Epithelial cell of esophagus (primary cell): ENCODE data around the gene ALS2CL.

ENCODE experiments used
- DNase-seq: peaks from one replicate; pipeline ENCODE4 v3.0.0; 2010; ENCODE audit warnings: low read depth
- H3K4me3 ChIP-seq: 2 replicates; pipeline ENCODE4 v1.5.1; 2011; ENCODE audit warnings: mild to moderate bottlenecking, low read length, control low read depth
- TF ChIP-seq, protein P1 (sequence below): IDR thresholded peaks from 2 replicates; pipeline ENCODE4 v1.5.1; 2011; ENCODE audit warnings: low read depth, mild to moderate bottlenecking, low read length, control low read depth, inconsistent platforms; ENCODE audit not compliant: insufficient read depth; ENCODE audit errors: missing control alignments

Gene ALS2CL

DNA sequence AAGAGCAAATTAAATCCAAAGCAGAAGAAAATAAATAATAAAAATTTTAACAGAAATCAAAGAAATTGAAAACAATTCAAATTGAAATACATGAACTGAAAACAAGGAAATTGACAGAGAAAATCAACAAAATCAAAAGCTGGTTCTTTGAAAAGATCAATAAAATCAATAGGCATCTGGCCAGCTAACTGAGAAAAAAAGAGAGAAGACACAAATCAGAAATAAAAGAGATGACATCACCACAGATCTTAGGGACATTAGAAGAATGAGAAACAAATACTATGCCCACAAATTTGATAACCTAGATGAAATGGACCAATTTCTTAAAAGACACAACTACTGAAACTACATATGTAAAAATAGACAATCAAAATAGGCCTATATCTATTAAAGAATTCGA lies 42.4 kb downstream of the ALS2CL start:
- H3K4me3 ChIP-seq, result no peak overlapping the region
- TF ChIP-seq, protein P1, sequence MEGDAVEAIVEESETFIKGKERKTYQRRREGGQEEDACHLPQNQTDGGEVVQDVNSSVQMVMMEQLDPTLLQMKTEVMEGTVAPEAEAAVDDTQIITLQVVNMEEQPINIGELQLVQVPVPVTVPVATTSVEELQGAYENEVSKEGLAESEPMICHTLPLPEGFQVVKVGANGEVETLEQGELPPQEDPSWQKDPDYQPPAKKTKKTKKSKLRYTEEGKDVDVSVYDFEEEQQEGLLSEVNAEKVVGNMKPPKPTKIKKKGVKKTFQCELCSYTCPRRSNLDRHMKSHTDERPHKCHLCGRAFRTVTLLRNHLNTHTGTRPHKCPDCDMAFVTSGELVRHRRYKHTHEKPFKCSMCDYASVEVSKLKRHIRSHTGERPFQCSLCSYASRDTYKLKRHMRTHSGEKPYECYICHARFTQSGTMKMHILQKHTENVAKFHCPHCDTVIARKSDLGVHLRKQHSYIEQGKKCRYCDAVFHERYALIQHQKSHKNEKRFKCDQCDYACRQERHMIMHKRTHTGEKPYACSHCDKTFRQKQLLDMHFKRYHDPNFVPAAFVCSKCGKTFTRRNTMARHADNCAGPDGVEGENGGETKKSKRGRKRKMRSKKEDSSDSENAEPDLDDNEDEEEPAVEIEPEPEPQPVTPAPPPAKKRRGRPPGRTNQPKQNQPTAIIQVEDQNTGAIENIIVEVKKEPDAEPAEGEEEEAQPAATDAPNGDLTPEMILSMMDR, result no peak
- no peak for DNase-seq

DNA sequence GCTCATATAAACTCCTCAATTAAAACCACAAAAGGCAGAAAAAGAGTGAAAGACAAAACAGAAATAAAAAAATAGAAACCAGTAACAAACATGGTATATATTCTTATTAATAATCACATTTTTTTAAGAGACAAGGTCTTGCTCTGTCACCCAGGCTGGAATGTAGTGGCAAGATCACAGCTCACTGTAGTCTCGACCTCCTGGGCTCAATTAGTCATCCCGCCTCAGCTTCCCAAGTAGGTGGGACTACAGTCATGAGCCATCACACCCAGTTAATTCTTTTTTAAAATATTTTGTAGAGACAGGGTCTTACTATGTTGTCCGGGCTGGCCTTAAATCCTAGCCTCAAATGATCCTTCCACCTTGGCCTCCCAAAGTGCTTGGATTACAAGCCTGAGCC lies 44.0 kb downstream of the ALS2CL start:
- TF ChIP-seq, protein P1, result no peak
- H3K4me3 ChIP-seq, result no peak overlapping the region
- no peak for DNase-seq

DNA sequence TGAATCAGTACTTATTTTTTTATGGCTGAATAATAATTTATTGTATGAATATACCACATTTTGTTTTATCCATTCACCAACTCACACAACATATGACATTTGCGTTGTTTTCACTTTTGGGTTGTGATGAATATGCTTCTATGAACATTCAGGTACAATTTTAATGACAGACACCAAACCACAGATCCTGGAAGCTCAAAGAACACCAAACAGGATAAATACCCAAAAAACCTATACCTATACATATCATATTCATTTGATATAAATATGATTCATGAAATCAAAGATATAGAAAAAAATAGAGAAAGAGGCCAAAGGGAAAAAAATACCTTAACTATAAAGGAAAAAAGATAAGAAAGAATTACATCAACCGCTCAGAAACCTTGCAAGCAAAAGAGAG lies 45.4 kb downstream of the ALS2CL start:
- TF ChIP-seq, protein P1, result no peak
- no peak overlapping the region for H3K4me3 ChIP-seq
- DNase-seq, result no peak

DNA sequence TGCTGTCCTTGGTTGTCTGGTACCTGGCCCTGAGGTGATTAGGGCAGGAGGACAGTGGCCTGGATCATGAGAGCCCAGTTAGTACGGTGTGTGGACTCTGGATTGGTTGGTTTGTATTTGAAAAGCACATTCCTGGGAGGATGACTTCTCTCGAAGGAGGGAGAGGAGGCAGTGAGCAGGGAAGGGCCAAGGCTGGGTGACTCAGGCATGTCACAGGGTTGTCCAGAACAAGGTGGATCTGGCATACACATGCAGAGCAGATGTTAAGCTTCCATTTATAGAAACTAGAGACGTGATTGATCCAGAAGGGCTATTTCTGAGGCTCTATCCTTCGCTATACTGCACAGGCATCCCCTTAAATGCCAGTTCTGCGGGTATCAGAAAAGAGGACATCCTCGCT lies 46.8 kb downstream of the ALS2CL start:
- H3K4me3 ChIP-seq, result no peak overlapping the region
- peak; percentile 79 for DNase-seq
- TF ChIP-seq, protein P1, result no peak

DNA sequence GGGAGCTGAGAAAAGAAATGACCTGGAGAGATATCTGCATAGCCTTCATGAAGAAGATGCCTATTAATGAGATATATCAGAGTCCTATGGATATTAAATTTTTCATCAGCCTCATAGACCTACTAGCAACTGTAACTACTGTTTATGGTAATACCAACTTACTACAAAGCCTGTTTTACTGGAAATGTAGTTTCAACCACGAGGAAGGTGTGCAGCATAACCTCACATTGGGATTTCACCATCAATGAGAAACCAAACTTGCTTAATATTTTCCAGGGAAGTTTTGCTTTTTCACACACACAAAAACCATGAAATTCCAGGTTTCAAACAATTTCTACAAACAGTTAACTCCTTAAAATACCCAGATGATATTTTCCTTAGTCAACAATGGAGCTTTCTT lies 49.8 kb downstream of the ALS2CL start:
- TF ChIP-seq, protein P1, result no peak
- peak; percentile 76 for DNase-seq
- no peak overlapping the region for H3K4me3 ChIP-seq

DNA sequence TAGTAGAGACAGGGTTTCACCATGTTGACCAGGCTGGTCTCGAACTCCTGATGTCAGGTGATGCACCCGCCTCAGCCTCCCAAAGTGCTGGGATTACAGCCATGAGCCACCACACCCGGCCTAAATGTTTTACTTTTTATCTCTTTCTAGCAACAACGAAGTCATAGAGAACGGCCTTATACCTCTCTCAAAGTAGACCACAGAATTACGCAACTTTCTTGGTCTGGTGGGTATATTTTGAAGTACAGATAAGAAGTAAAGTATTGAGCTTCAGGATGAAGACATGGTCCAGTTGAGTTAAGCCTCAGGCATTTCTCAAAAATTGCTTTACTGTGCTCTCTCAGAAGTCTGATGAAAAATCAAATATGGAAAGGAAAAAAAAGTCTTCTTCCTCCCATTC lies 50.5 kb downstream of the ALS2CL start:
- TF ChIP-seq, protein P1, result no peak
- no peak for DNase-seq

DNA sequence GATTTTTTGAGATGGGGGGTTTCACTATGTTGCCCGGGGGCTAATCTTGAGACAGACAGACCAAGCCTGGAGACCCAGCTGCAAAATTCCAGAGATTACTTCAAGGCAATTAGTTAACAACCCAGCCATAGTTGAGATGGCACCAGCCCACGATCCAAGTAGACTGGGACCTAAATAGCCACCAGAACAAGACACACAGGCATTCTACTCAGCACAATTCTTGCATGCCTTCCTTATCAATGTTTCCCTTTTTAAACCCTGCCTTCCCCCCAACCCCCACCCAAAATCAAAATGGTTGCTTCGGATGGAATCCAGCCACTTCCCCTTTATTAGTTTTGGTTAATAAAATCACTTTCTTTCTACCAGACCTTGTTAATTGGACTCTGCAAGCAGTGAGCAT lies 52.6 kb downstream of the ALS2CL start:
- H3K4me3 ChIP-seq, result no peak overlapping the region
- TF ChIP-seq, protein P1, result no peak

More for the DNA sequence above, 50.5 kb downstream of the ALS2CL start:
- H3K4me3 ChIP-seq, result no peak overlapping the region

More for the DNA sequence above, 52.6 kb downstream of the ALS2CL start:
- no peak for DNase-seq
